ENCODE data around the gene PTTG2. TPM values are rescaled to one million over a fixed set of nuclear protein-coding genes. Genes with fewer than 3 reads are reported as not detected.

Gene PTTG2
- polyA plus RNA-seq, 1 donor (not counting 4 experiments of a cell fraction or from before 2014, with no cell fraction given): not detected

DNA sequence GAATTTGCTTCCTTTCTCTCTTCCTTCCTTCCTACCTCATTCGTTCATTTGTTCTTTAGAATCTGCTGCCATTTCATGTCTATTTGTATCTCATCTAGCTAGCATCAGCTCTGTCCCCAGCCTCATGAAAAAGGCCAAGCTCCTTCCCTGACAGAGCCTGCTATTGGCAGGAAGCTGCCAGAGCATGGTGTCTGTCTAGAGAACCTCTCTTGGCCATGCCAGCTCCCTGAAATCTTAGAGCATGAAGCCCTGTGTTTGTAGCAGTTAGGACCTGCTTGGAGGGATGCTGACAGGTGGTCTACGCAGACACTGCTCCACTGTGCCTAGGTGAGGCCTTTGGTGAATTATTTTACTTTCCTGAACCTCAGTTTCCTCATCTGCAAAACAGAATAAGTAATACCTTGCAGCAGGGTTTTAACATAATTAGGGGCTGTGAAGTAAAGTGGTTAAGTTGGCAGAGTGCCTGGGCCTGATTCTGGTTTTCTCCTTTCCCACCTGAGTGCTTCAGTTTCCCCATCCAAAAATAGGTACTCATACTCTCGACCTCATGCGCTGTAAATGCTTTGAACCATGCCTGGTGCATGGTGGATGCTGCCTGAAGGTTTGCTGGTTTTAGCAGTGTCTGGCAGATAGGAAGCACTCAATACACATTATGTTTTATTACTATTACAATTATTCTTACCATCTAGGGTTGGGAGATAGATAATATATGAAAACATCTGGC is 4.7 kb downstream of the PTTG2 start:
- no peaks in the 10 kb centered on the region for H3K79me2 ChIP-seq (ENCODE audit: control insufficient read depth, insufficient read depth, low read length)
- H2AFZ ChIP-seq (ENCODE audit: control insufficient read depth, low read length): no peak overlapping the region
- no peaks in the 10 kb centered on the region for H3K9me1 ChIP-seq (ENCODE audit: control insufficient read depth, extremely low read depth, insufficient read depth, low read length)
- FAIRE-seq: no peak
- no peaks in the 10 kb centered on the region for H3K36me3 ChIP-seq (ENCODE audit: control insufficient read depth in 2 of 2, extremely low read depth in 1 of 2, insufficient read depth in 2 of 2, low read length in 2 of 2)
- H4K20me1 ChIP-seq (ENCODE audit: control insufficient read depth, extremely low read depth, insufficient read depth, low read length): no peaks in the 10 kb centered on the region
- no peak overlapping the region for H3K4me2 ChIP-seq (ENCODE audit: control insufficient read depth, extremely low read depth, insufficient read depth, low read depth, low read length)
- no peak overlapping the region for H3K9ac ChIP-seq (ENCODE audit: control insufficient read depth, extremely low read depth, insufficient read depth, low read length)
- H3K9me3 ChIP-seq (ENCODE audit: control insufficient read depth, low read depth, low read length): no peaks in the 10 kb centered on the region
- no peaks in the 10 kb centered on the region for H3K27me3 ChIP-seq (ENCODE audit: control insufficient read depth, extremely low read depth, insufficient read depth, low read length)
- H3K27ac ChIP-seq (ENCODE audit: control insufficient read depth, insufficient read depth, low read length): no peak overlapping the region
- H3K4me3 ChIP-seq (ENCODE audit: control insufficient read depth in 2 of 3, extremely low read depth in 1 of 3, insufficient read depth in 2 of 3, low read depth in 1 of 3, low read length in 3 of 3): no peak overlapping the region
- TF ChIP-seq EZH2 (IDR thresholded peaks at IDR 0.05; ENCODE audit: low read length): no peak
- TF ChIP-seq, protein P1, sequence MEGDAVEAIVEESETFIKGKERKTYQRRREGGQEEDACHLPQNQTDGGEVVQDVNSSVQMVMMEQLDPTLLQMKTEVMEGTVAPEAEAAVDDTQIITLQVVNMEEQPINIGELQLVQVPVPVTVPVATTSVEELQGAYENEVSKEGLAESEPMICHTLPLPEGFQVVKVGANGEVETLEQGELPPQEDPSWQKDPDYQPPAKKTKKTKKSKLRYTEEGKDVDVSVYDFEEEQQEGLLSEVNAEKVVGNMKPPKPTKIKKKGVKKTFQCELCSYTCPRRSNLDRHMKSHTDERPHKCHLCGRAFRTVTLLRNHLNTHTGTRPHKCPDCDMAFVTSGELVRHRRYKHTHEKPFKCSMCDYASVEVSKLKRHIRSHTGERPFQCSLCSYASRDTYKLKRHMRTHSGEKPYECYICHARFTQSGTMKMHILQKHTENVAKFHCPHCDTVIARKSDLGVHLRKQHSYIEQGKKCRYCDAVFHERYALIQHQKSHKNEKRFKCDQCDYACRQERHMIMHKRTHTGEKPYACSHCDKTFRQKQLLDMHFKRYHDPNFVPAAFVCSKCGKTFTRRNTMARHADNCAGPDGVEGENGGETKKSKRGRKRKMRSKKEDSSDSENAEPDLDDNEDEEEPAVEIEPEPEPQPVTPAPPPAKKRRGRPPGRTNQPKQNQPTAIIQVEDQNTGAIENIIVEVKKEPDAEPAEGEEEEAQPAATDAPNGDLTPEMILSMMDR (optimal IDR thresholded peaks at IDR 0.05 in 1 of 3, IDR thresholded peaks at IDR 0.05 in 1 of 3, conservative IDR thresholded peaks at IDR 0.05 in 1 of 3; ENCODE audit: extremely low read depth in 1 of 3, insufficient read depth in 2 of 3, low read length in 3 of 3): no peak
- dilution Hi-C loops (cut with MboI; ENCODE audit: extremely low pct_ligation_motif_present, low sequenced_read_pairs): no loop called here
- DNase-seq (ENCODE audit: low read depth, low spot score): no peak
- no peaks in the 10 kb centered on the region for H3K4me1 ChIP-seq (ENCODE audit: control insufficient read depth, extremely low read depth, insufficient read depth, low read length)

- Histone ChIP-seq H4K20me1 (ENCODE audit: control insufficient read depth, extremely low read depth, insufficient read depth, low read length) (no peaks in the 10 kb centered on the region), H2AFZ (ENCODE audit: control insufficient read depth, low read length) (no peak overlapping the region), H3K9me1 (ENCODE audit: control insufficient read depth, extremely low read depth, insufficient read depth, low read length) (no peaks in the 10 kb centered on the region), H3K79me2 (ENCODE audit: control insufficient read depth, insufficient read depth, low read length) (no peaks in the 10 kb centered on the region), H3K4me1 (ENCODE audit: control insufficient read depth, extremely low read depth, insufficient read depth, low read length) (peaks cover 4% of the 10 kb centered on the region), H3K9me3 (ENCODE audit: control insufficient read depth, low read depth, low read length) (no peaks in the 10 kb centered on the region), H3K27me3 (ENCODE audit: control insufficient read depth, extremely low read depth, insufficient read depth, low read length) (no peaks in the 10 kb centered on the region), H3K9ac (ENCODE audit: control insufficient read depth, extremely low read depth, insufficient read depth, low read length) (no peak overlapping the region), H3K27ac (ENCODE audit: control insufficient read depth, insufficient read depth, low read length) (no peak overlapping the region), H3K4me2 (ENCODE audit: control insufficient read depth, extremely low read depth, insufficient read depth, low read depth, low read length) (no peak overlapping the region), H3K36me3 (ENCODE audit: control insufficient read depth in 2 of 2, extremely low read depth in 1 of 2, insufficient read depth in 2 of 2, low read length in 2 of 2) (no peaks in the 10 kb centered on the region), H3K4me3 (ENCODE audit: control insufficient read depth in 2 of 3, extremely low read depth in 1 of 3, insufficient read depth in 2 of 3, low read depth in 1 of 3, low read length in 3 of 3) (no peak overlapping the region)
- dilution Hi-C loops (cut with MboI; ENCODE audit: extremely low pct_ligation_motif_present, low sequenced_read_pairs): no loop called here
- FAIRE-seq (no peak), DNase-seq (ENCODE audit: low read depth, low spot score) (no peak)
- no peak for TF ChIP-seq EZH2 (IDR thresholded peaks at IDR 0.05; ENCODE audit: low read length)
- TF ChIP-seq, protein P1 (optimal IDR thresholded peaks at IDR 0.05 in 1 of 3, IDR thresholded peaks at IDR 0.05 in 1 of 3, conservative IDR thresholded peaks at IDR 0.05 in 1 of 3; ENCODE audit: extremely low read depth in 1 of 3, insufficient read depth in 2 of 3, low read length in 3 of 3): no peak
Observed at GRCh38 chr4:37966044-37966443, 5.8 kb downstream of the PTTG2 start.
